Stomach (tissue), 9 donors: Measurements from ENCODE around the gene ITGA6. TPM values are rescaled to one million over a fixed set of nuclear protein-coding genes. Genes with fewer than 3 reads are reported as not detected.

Experiments used
- DNase-seq, 2 donors: peaks; one replicate each; pipeline versions ENCODE4 v3.0.0 to v3.0.0-alpha.2; 2013 to 2019
- H3K27ac ChIP-seq, 5 donors: fragments of 200-600 bp in 4 of 5; sonication (generic) in 4 of 5; one replicate each; pipeline ENCODE4 v1.5.1; 2013 to 2019; ENCODE audit warnings: mild to moderate bottlenecking in 1 of 5, moderate library complexity in 1 of 5
- H3K27me3 ChIP-seq, 3 donors: fragments of 200-600 bp; sonication (generic); one replicate each; pipeline ENCODE4 v1.5.1; 2017 to 2019; ENCODE audit warnings: mixed run types in 1 of 3
- H3K36me3 ChIP-seq, 4 donors: fragments of 200-600 bp; sonication (generic); 1 replicate in 3 of 4; 2 replicates in 1 of 4; pipeline ENCODE4 v1.5.1; 2016 to 2019
- H3K4me1 ChIP-seq, 4 donors: fragments of 200-600 bp; sonication (generic); one replicate each; pipeline ENCODE4 v1.5.1; 2016 to 2019
- H3K4me3 ChIP-seq, 4 donors: fragments of 200-600 bp; sonication (generic) in 3 of 4; one replicate each; pipeline ENCODE4 v1.5.1; 2016 to 2019; ENCODE audit warnings: mild to moderate bottlenecking in 1 of 4
- H3K9me3 ChIP-seq, 4 donors: fragments of 200-600 bp; sonication (generic); one replicate each; pipeline ENCODE4 v1.5.1; 2016 to 2019
- EP300 ChIP-seq: sonication (generic); formaldehyde crosslinking; IDR thresholded peaks from one replicate; pipeline ENCODE4 v1.6.1; 2017; ENCODE audit warnings: antibody characterized with exemption
- POLR2A ChIP-seq, 4 donors: fragments of 450-650 bp; IDR thresholded peaks; one replicate each; pipeline ENCODE4 v1.6.1; 2016; ENCODE audit warnings: antibody characterized with exemption in 4 of 4, control low read depth in 2 of 4, mild to moderate bottlenecking in 1 of 4, moderate library complexity in 1 of 4
- POLR2AphosphoS5 ChIP-seq, 3 donors: sonication (generic); formaldehyde crosslinking; IDR thresholded peaks; one replicate each; pipeline ENCODE4 v1.6.1; 2016; ENCODE audit warnings: antibody characterized with exemption in 3 of 3
- whole genome bisulfite sequencing, 5 donors: extraction: QIAGEN DNeasy Blood & Tissue Kit in 3 of 5; methylation state at CpG; one replicate each; pipeline versions ENCODE4 v1.1.5 to v1.1.7; 2013 to 2018; 5-methylcytosine and 5-hydroxymethylcytosine counted together
- intact Hi-C: fragments of 100-400 bp; cut with DNase I; formaldehyde crosslinking; loops from one replicate; pipeline ENCODE4 v1.15.1; 2023; ENCODE audit warnings: low total_unique reads
- polyA plus RNA-seq, 3 donors: library from polyadenylated mRNA; stranded (reverse); fragments of 200-250 nt; gene quantifications; one replicate each; pipeline ENCODE4 v1.2.3, GENCODE V29; 2013
- total RNA-seq, 5 donors: library from RNA; depleted of rRNA; stranded (reverse); fragments of >200 nt; gene quantifications; one replicate each; pipeline versions ENCODE4 v1.1.0 to v1.2.3, GENCODE V29; 2014 to 2016
- TF ChIP-seq, protein P1 (sequence below), 7 experiments: fragments of 450-650 bp in 4 of 7; fragments of 200-600 bp in 3 of 7; sonication (generic) in 3 of 7; IDR thresholded peaks; one replicate each; pipeline ENCODE4 v1.5.1; 2016 to 2019; ENCODE audit warnings: antibody characterized with exemption in 7 of 7, control low read depth in 2 of 7, mild to moderate bottlenecking in 1 of 7
- donor health status: healthy with polysubstance abuse.
- donor health status: Bipolar disorder and iron deficiency.
- donor health status: healthy.

Gene ITGA6
- total and polyA plus RNA-seq, 8 donors, result 10.7 to 391 (median 55.4) TPM

- no peak for DNase-seq
- intact Hi-C loops, result loop anchor here (5.0 kb wide), 1 partner anchor 290 kb away; no protein-coding TSS in a partner anchor
- Histone ChIP-seq H3K4me3 (peak overlapping the region in 1 of 4 donors; percentile 23), H3K27ac (peak overlapping the region; percentile 16 to 90 (median 75)), H3K36me3 (peaks cover 0 to 6% (median 4%) of the 10 kb centered on the region in 4 donors), H3K4me1 (peaks cover 32 to 81% (median 54%) of the 10 kb centered on the region in 4 donors), H3K9me3 (no peaks in the 10 kb centered on the region), H3K27me3 (peaks cover 0 to 8% (median 0%) of the 10 kb centered on the region in 3 donors)
- no peak for TF ChIP-seq POLR2A (IDR thresholded peaks at IDR 0.05)
- TF ChIP-seq, protein P1, sequence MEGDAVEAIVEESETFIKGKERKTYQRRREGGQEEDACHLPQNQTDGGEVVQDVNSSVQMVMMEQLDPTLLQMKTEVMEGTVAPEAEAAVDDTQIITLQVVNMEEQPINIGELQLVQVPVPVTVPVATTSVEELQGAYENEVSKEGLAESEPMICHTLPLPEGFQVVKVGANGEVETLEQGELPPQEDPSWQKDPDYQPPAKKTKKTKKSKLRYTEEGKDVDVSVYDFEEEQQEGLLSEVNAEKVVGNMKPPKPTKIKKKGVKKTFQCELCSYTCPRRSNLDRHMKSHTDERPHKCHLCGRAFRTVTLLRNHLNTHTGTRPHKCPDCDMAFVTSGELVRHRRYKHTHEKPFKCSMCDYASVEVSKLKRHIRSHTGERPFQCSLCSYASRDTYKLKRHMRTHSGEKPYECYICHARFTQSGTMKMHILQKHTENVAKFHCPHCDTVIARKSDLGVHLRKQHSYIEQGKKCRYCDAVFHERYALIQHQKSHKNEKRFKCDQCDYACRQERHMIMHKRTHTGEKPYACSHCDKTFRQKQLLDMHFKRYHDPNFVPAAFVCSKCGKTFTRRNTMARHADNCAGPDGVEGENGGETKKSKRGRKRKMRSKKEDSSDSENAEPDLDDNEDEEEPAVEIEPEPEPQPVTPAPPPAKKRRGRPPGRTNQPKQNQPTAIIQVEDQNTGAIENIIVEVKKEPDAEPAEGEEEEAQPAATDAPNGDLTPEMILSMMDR (IDR thresholded peaks at IDR 0.05), result peak in 2 of 7 experiments; percentile 10 to 21
- WGBS, 5 donors, result 35 to 47% (median 43%) methylated on average over 11 of the region's 11 CpGs
Measured at GRCh38 chr2:172462373-172462848, 35.0 kb downstream of the ITGA6 start.

DNA sequence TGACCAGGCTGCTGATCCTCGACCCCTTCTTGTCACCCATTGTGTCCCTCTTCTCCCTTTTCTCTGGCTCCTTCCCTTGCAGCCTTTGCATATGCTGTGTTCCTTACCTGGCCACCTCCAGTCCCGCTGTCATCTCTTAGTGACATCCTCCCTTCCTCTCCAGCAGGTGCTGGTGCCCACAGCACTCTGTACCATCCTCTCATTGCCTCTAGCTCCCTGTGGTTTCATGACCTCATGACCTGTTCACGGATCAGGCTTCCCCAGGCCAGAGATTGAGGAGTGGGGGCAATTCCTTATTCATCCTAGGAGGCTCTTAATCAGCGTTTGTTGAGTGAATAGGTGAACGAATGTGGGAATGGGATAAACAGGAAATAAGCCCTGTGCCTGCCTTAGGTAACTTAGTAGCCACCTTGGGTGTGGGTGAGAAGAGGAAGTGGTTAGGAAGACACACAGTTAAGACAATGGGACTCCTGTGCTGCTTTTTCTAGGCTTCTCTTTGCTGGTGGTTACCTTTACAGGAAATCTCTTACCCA lies 35.5 kb downstream of the ITGA6 start:
- peaks cover 32 to 76% (median 54%) of the 10 kb centered on the region in 4 donors for H3K4me1 ChIP-seq

DNA sequence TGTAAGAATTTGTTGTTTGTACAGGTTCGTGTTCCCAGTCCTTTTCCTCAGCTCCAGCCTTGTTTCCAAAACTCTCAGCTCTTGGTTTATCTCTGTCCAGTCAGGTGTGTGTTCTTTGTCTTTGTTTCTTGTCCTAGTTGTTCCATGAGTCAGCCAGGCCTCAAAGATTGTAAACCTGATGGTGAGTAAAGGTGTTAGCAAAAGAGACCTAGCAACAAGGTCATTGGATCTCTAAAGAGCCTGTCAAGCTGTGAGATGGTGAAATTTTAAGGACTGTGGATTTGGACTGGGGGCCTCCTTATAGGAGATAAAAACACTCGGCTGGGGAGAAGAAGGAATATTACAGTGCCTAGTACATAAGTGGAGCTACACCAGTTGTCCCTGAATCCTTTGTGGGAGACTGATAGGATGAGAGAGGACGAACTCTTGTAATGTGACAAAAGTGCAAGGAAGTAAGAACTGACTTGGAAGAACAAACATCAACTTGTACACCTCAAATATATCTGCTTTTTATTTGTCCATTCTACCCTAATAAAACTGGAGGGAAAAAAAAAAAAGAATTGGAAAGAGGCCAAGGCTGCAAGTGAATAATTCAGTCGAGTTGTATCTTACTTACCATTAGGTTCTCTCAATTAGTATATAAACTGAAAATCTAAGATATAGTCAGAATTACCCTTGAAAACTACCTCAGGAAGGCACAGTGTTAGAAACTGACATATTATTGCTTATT lies 37.2 kb downstream of the ITGA6 start:
- no peaks in the 10 kb centered on the region for H3K9me3 ChIP-seq
- H3K4me3 ChIP-seq, result no peak overlapping the region
- 36 to 50% (median 45%) methylated on average over 4 of the region's 4 CpGs for WGBS, 5 donors
- peaks cover 0 to 13% (median 9%) of the 10 kb centered on the region in 4 donors for H3K36me3 ChIP-seq
- peak overlapping the region; percentile 64 to 96 (median 80) for H3K27ac ChIP-seq
- peak in 1 of 2 donors; percentile 63 for DNase-seq
- peaks cover 32 to 62% (median 49%) of the 10 kb centered on the region in 4 donors for H3K4me1 ChIP-seq
- intact Hi-C loops, result loop anchor here (5.0 kb wide), 1 partner anchor 292 kb away; no protein-coding TSS in a partner anchor
- H3K27me3 ChIP-seq, result peaks cover 0 to 8% (median 0%) of the 10 kb centered on the region in 3 donors
- peak in 2 of 3 donors; percentile 60 to 79 for TF ChIP-seq POLR2AphosphoS5 (IDR thresholded peaks at IDR 0.05)
- no peak for TF ChIP-seq EP300

More for the DNA sequence above, 35.5 kb downstream of the ITGA6 start:
- TF ChIP-seq, protein P1 (IDR thresholded peaks at IDR 0.05), result no peak
- TF ChIP-seq EP300 (no peak), POLR2A (IDR thresholded peaks at IDR 0.05) (no peak), POLR2AphosphoS5 (IDR thresholded peaks at IDR 0.05) (peak in 2 of 3 donors; percentile 44 to 62)
- Histone ChIP-seq H3K36me3 (peaks cover 0 to 10% (median 7%) of the 10 kb centered on the region in 4 donors), H3K9me3 (no peaks in the 10 kb centered on the region), H3K27ac (peak overlapping the region; percentile 16 to 90 (median 75)), H3K27me3 (peaks cover 0 to 8% (median 0%) of the 10 kb centered on the region in 3 donors), H3K4me3 (peak overlapping the region in 1 of 4 donors; percentile 23)
- peak in 1 of 2 donors; percentile 61 for DNase-seq
- intact Hi-C loops, result loop anchor here (5.0 kb wide), 1 partner anchor 291 kb away; no protein-coding TSS in a partner anchor
- WGBS, 5 donors, result 36 to 47% (median 44%) methylated on average over 5 of the region's 5 CpGs

DNA sequence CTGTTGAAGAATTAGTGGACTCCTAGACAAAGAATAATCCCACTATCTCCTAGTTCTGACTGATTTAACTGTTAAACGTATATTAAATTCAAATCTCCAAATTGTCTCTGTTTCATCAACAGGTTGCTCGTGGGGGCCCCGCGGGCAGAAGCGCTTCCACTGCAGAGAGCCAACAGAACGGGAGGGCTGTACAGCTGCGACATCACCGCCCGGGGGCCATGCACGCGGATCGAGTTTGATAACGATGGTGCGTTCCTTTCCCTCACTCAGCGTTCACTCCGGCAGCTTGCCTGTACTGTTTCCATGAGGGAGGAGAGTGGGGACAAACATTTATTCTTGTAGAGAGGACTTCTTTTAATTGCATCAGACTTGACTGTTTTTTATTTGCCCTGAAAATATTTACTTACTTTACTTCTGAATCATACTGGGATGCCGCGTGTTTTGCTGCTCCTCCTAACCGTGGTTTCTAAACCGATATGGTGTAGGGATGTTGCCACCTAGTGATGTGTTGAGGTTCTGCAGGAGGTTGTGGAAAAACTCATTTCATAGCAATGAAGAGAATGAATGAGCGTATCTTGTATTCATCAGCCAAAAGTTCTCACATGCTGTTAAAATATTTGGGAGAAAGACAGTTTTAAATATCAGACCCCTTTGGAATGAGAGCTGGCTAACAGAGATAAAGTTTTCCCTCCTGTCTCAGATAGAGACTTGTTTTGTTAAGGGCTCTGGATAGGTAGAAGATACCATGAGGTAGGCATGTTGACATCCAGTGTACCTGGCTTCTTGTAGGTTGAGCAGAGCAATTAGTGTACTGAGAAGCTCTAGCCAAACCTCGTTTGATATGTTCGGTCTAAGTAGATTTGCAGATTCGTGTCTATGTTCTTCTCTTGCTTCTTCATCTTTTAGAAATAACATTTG lies 38.3 kb downstream of the ITGA6 start:
- Histone ChIP-seq H3K4me3 (peak overlapping the region; percentile 12 to 25 (median 18)), H3K9me3 (no peaks in the 10 kb centered on the region), H3K27ac (peak overlapping the region; percentile 64 to 90 (median 78)), H3K4me1 (peaks cover 32 to 53% (median 47%) of the 10 kb centered on the region in 4 donors), H3K27me3 (peaks cover 0 to 8% (median 0%) of the 10 kb centered on the region in 3 donors), H3K36me3 (peaks cover 0 to 14% (median 9%) of the 10 kb centered on the region in 4 donors)
- intact Hi-C loops, result no loop called here
- TF ChIP-seq POLR2AphosphoS5 (IDR thresholded peaks at IDR 0.05) (peak in 2 of 3 donors; percentile 51 to 90), POLR2A (IDR thresholded peaks at IDR 0.05) (no peak)
- TF ChIP-seq, protein P1 (IDR thresholded peaks at IDR 0.05), result peak in 5 of 7 experiments; percentile 82 to 90 (median 85)
- peak; percentile 82 to 91 for DNase-seq
- WGBS, 5 donors, result 15 to 29% (median 24%) methylated on average over 24 of the region's 24 CpGs
